DMS 273 (cell line): Measurements from ENCODE around the gene KCNC2.

Source experiments
- DNase-seq: peaks from one replicate; lab custom pipeline; 2025; ENCODE audit not compliant: unreplicated experiment; lab: John Stamatoyannopoulos, UW

KCNC2 gene

DNA sequence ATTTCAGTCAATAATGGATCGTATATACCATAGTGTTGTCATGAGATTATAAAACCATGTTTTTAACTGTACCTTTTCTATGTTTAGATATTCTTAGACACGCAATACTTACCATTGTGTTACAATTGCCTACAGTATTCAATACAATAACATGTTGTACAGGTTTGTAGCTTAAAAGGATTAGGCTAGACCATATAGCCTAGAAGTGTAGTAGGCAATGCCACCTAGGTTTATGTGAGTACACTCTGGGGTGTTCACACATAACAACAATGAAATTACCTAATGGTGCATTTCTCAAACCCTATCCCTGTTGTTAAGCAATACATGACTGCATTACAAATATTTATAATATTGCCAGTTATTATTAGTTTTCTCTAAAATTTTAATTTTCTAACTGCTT is 144.2 kb downstream of the KCNC2 start:
- DNase-seq: no peak

DNA sequence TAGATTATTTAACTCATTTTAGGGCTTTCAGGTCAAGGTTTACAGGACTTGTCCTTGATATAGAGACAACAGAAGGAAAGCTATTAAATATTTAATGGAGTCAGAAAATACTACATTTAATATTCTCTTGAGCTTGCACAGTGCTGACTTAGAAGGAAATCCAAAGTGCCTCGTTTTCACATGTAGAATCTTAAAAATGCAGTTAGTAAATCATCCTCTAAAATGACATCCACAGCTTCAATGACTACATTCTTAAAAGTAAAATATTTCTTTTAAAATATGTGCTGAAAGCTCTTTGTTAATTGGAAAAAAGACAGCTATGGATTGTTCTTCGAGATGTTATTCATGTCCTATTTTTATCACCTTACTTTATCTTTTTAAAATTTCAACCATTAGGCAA is 146.9 kb downstream of the KCNC2 start:
- no peak for DNase-seq

DNA sequence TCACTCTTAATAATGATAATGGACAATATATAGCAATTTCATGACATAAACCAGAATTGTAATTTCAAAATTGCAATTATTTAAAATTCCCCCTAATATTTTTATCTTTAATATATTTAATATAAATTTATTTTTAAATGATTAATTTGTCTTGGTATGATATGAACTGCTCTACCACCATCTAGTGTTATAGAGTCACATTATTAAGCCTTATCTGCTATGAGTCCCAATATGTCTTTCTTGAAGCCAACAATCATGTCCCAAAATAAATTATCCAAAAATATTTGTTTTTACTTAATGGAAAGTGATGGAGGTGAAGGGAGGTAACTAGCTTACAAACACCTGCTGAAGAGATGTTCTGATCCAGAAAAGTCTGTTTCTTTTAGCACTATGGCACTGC is 151.4 kb downstream of the KCNC2 start:
- DNase-seq: no peak

- no peak for DNase-seq
Measured at GRCh38 chr12:75048767-75049166, 160.9 kb downstream of the KCNC2 start.

GRCh38 chr12:75047885-75048525 is 161.6 kb downstream of the KCNC2 start:
- DNase-seq: no peak

DNA sequence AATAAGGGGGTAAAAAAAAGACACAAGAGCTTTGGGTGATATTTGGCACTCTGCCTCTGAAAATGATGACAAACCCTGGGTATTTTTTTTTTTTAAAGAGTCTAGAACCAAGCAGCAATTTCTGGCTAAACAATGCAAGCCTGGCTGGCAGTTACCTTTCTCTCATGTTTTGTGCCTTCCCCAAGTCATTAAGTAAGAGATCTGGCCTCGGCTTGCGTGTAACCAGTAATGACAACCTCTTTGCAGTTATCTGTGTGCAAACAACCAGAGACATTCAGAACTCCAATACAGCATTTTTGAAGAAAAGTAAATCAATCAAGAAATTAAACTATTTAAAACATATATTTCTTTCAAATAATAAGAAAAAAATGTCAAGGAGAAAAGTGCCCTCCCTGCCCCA is 167.5 kb downstream of the KCNC2 start:
- DNase-seq: no peak

DNA sequence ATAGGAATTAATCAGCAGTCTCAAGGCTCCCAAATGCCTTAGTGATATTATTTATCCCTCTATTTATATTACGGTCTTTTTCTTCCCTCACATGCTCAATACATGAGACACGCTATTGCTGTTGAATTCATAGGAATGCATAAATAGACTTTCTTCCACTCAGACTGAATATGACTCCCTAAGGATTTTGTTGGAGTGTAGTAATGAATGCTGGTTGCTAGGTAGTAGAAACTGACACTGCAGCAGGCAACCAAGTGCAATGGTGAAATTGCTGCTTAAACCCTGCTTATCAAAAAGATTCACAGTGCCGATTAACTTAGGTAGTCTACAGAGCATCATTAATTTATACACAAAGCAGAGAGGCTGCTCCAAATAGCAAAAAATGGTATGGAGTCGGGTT is 168.2 kb downstream of the KCNC2 start:
- peak; percentile 20 for DNase-seq

DNA sequence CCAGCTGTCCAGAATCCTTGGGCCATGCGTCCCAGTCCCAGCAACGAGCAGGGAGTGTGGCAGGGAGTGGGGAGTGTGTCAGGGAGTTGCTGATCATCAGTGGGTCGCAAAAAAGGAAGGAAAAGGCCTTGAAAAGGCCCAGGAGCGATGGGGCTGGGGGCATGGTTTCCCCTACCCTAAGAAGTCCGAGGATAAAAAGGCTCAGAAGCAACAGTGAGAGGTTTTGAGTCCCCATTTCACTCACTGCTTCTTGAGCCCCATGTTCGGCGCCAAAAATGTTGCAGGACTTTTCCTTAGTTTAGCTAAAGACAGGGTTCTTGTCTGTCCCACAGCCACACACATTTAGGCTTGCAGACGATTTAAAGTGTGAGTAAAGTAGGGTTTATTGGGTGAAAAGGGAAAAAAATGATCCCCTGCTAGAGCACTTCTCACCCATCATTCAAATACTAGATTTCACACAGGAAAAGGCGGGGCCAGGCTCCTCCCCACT is 189.5 kb downstream of the KCNC2 start:
- peak; percentile 3 for DNase-seq

DNA sequence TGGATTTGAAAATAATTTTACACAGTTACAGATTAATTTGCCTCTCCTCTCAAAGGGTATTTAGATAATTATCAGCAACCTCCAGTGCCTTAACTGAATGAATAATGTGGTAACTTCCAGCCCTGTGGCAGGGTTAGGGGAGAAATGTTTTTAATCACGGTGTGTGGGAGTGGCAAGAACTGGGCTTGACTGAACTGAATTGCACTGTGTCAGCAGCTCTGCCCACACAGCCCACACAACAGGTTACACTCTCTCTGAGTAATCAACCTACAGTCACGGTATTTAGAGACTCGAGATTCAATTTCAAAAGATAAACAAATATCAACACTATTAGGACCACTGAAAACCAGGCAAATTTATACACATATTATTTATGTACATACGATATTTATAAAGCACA is 198.5 kb downstream of the KCNC2 start:
- peak; percentile 16 for DNase-seq

GRCh38 chr12:75007133-75007532 is 202.5 kb downstream of the KCNC2 start:
- no peak for DNase-seq

GRCh38 chr12:75000120-75000519 is 209.5 kb downstream of the KCNC2 start:
- no peak for DNase-seq

DNA sequence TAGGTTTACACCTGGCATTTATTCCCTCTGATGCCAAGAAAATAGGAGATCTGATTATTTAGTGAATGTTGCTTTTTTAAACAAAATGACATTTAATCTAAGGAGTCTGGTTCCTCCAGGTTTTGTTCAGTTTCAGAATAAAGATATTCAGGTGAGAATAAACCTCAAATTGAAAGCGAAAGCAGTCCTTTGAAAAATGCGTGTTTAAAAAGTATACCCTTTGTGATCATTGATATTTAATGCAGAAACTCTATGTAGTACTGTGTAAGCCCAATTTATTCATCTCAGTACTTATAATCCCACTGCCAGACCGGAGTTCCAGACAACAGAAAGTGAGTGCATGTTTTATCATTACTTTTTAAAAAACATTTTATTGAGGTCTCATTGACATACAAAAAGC is 210.2 kb downstream of the KCNC2 start:
- no peak for DNase-seq
